ENCODE results near the gene HUNK. TPM values are rescaled to one million over a fixed set of nuclear protein-coding genes. Genes with fewer than 3 reads are reported as not detected.

HUNK gene
- total RNA-seq, 1 experiment from 2014 or later = 2.1 TPM

DNA sequence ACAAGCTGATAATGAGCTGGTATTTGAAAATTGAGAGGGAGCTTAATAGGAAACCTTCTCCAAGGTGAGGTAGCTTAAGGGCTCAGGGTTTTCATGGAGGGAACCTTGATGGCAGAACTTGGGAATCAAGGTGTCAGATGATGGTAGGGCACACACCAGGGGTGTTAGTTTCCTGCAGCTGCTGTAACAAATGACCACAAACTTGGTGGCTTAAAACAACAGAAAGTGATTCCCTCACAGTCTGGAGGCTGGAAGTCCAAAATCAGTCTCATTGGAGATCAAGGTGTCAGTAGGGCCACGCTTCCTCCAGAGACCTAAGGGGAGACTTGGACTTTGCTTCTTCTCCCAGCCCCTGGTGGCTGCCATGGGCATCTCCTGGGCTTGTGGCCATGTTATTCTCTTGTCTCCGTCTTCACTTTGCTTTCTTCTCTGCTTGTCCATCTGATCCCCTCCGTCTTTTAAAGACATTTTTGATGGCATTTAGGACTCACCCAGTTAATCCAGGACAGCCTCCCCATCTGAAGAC, 45.5 kb downstream of the HUNK start:
- H3K9me3 ChIP-seq (ENCODE audit: low read depth, low read length, poor library complexity, severe bottlenecking) = no peaks in the 10 kb centered on the region
- TF ChIP-seq EZH2 (IDR thresholded peaks at IDR 0.05; ENCODE audit: borderline replicate concordance, low read depth, low read length, poor library complexity, severe bottlenecking) (no peak), CTCF (conservative IDR thresholded peaks at IDR 0.05; ENCODE audit: low read depth, low read length) (no peak)
- intact Hi-C loops (cut with micrococcal nuclease; ENCODE audit: unreplicated experiment) = no loop called here
- H3K4me3 ChIP-seq (ENCODE audit: low read depth, low read length, poor library complexity, severe bottlenecking) = no peak overlapping the region
- H3K4me1 ChIP-seq (ENCODE audit: insufficient read depth, low read length, poor library complexity, severe bottlenecking) = no peaks in the 10 kb centered on the region
- H3K36me3 ChIP-seq (ENCODE audit: insufficient read depth, low read length, poor library complexity, severe bottlenecking) = no peaks in the 10 kb centered on the region
- no peaks in the 10 kb centered on the region for H3K27me3 ChIP-seq (replicated peaks; ENCODE audit: insufficient read depth, low read depth, low read length, poor library complexity)
- ChIA-PET CTCF (no interaction called here), POLR2A (ENCODE audit: low non-redundant PET) (no interaction called here)
- BruUV-seq (replicated peaks) = no TSS peak
- DNase-seq (ENCODE audit: low spot score) = no peak
- no peak overlapping the region for H3K27ac ChIP-seq (ENCODE audit: low read depth, low read length, poor library complexity, severe bottlenecking)

DNA sequence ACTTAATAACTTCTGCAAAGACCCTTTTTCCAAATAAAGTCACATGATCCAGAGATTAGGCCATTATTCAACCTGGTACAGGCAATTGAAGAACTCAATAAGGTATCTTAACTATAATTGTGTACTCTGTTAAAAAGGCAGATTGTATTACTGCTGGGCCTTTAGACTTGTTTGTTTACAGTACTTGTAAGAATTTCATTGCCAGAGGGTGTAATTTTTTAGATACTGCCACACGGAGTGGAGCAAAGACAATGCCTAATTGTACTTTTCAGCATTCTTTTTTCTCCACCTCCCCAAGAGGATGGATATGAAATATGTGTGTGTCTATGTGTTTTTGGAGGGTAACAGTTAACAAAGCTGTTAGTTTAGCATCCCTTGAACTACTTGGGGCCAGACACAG, 47.5 kb downstream of the HUNK start:
- BruUV-seq (replicated peaks) = no TSS peak
- Histone ChIP-seq H3K27ac (ENCODE audit: low read depth, low read length, poor library complexity, severe bottlenecking) (no peak overlapping the region), H3K27me3 (replicated peaks; ENCODE audit: insufficient read depth, low read depth, low read length, poor library complexity) (no peaks in the 10 kb centered on the region), H3K9me3 (ENCODE audit: low read depth, low read length, poor library complexity, severe bottlenecking) (no peaks in the 10 kb centered on the region), H3K36me3 (ENCODE audit: insufficient read depth, low read length, poor library complexity, severe bottlenecking) (no peaks in the 10 kb centered on the region), H3K4me3 (ENCODE audit: low read depth, low read length, poor library complexity, severe bottlenecking) (no peak overlapping the region), H3K4me1 (ENCODE audit: insufficient read depth, low read length, poor library complexity, severe bottlenecking) (no peaks in the 10 kb centered on the region)
- TF ChIP-seq EZH2 (IDR thresholded peaks at IDR 0.05; ENCODE audit: borderline replicate concordance, low read depth, low read length, poor library complexity, severe bottlenecking) (no peak), CTCF (conservative IDR thresholded peaks at IDR 0.05; ENCODE audit: low read depth, low read length) (no peak)
- CTCF ChIA-PET = interaction anchor here (0.5 kb wide), 1 partner anchor 481 kb away, joined by 3 read pairs; no protein-coding TSS in a partner anchor
- no peak for DNase-seq (ENCODE audit: low spot score)
- POLR2A ChIA-PET (ENCODE audit: low non-redundant PET) = no interaction called here
- intact Hi-C loops (cut with micrococcal nuclease; ENCODE audit: unreplicated experiment) = no loop called here

- CTCF ChIA-PET = no interaction called here
- POLR2A ChIA-PET (ENCODE audit: low non-redundant PET) = no interaction called here
- no peak for DNase-seq (ENCODE audit: low spot score)
- Histone ChIP-seq H3K27me3 (replicated peaks; ENCODE audit: insufficient read depth, low read depth, low read length, poor library complexity) (no peaks in the 10 kb centered on the region), H3K27ac (ENCODE audit: low read depth, low read length, poor library complexity, severe bottlenecking) (no peak overlapping the region), H3K36me3 (ENCODE audit: insufficient read depth, low read length, poor library complexity, severe bottlenecking) (no peaks in the 10 kb centered on the region), H3K4me3 (ENCODE audit: low read depth, low read length, poor library complexity, severe bottlenecking) (no peak overlapping the region), H3K4me1 (ENCODE audit: insufficient read depth, low read length, poor library complexity, severe bottlenecking) (no peaks in the 10 kb centered on the region), H3K9me3 (ENCODE audit: low read depth, low read length, poor library complexity, severe bottlenecking) (no peaks in the 10 kb centered on the region)
- TF ChIP-seq CTCF (conservative IDR thresholded peaks at IDR 0.05; ENCODE audit: low read depth, low read length) (no peak), EZH2 (IDR thresholded peaks at IDR 0.05; ENCODE audit: borderline replicate concordance, low read depth, low read length, poor library complexity, severe bottlenecking) (no peak)
- no TSS peak for BruUV-seq (replicated peaks)
- intact Hi-C loops (cut with micrococcal nuclease; ENCODE audit: unreplicated experiment) = no loop called here
Observed at GRCh38 chr21:31921079-31921478, 48.3 kb downstream of the HUNK start.
